RPMI7951 (cell line): ENCODE results near the gene SLC66A2. TPM values are rescaled to one million over a fixed set of nuclear protein-coding genes. Genes with fewer than 3 reads are reported as not detected.

Source experiments
- total RNA-seq: library from RNA; depleted of rRNA; stranded (reverse); fragments of >200 nt; shearing (Covaris generic); gene quantifications from 2 replicates; pipeline ENCODE4 v1.2.3, GENCODE V29; 2014; rRNA removed

The SLC66A2 gene
- total RNA-seq, 1 experiment from 2014 or later, result 15.4 TPM

Other genes with a start within 250 kb of the SLC66A2 start
- gene KCNG2, start 153.7 kb downstream of the SLC66A2 start, total RNA-seq, result not detected in 2 replicates
- 1.6 and 5.0 TPM in 2 replicates for gene HSBP1L1, start 13.0 kb upstream of the SLC66A2 start, total RNA-seq
- 79.0 and 81.0 TPM in 2 replicates for gene TXNL4A, start 36.9 kb upstream of the SLC66A2 start, total RNA-seq
- gene RBFA, start 82.8 kb upstream of the SLC66A2 start, total RNA-seq, result 15.6 and 22.3 TPM in 2 replicates
- gene ADNP2, start 157.6 kb upstream of the SLC66A2 start, total RNA-seq, result 10.8 and 12.9 TPM in 2 replicates